ENCODE measurements around the gene KRTAP13-2. TPM values are rescaled to one million over a fixed set of nuclear protein-coding genes. Genes with fewer than 3 reads are reported as not detected.

Gene KRTAP13-2
- polyA plus RNA-seq, 1 donor (not counting 4 experiments of a cell fraction or from before 2014, with no cell fraction given), result not detected

GRCh38 chr21:30355906-30356305 lies 16.2 kb downstream of the KRTAP13-2 start:
- no peaks in the 10 kb centered on the region for H3K9me1 ChIP-seq (ENCODE audit: control insufficient read depth, extremely low read depth, insufficient read depth, low read length)
- H3K4me3 ChIP-seq (ENCODE audit: control insufficient read depth in 2 of 3, extremely low read depth in 1 of 3, insufficient read depth in 2 of 3, low read depth in 1 of 3, low read length in 3 of 3), result no peak overlapping the region
- no peak for FAIRE-seq
- H3K4me1 ChIP-seq (ENCODE audit: control insufficient read depth, extremely low read depth, insufficient read depth, low read length), result no peaks in the 10 kb centered on the region
- H3K27ac ChIP-seq (ENCODE audit: control insufficient read depth, insufficient read depth, low read length), result no peak overlapping the region
- no peaks in the 10 kb centered on the region for H3K36me3 ChIP-seq (ENCODE audit: control insufficient read depth in 2 of 2, extremely low read depth in 1 of 2, insufficient read depth in 2 of 2, low read length in 2 of 2)
- no peaks in the 10 kb centered on the region for H3K79me2 ChIP-seq (ENCODE audit: control insufficient read depth, insufficient read depth, low read length)
- no peaks in the 10 kb centered on the region for H3K9me3 ChIP-seq (ENCODE audit: control insufficient read depth, low read depth, low read length)
- H3K27me3 ChIP-seq (ENCODE audit: control insufficient read depth, extremely low read depth, insufficient read depth, low read length), result no peaks in the 10 kb centered on the region
- TF ChIP-seq CTCF (optimal IDR thresholded peaks at IDR 0.05 in 1 of 3, IDR thresholded peaks at IDR 0.05 in 1 of 3, conservative IDR thresholded peaks at IDR 0.05 in 1 of 3; ENCODE audit: extremely low read depth in 1 of 3, insufficient read depth in 2 of 3, low read length in 3 of 3) (no peak), EZH2 (IDR thresholded peaks at IDR 0.05; ENCODE audit: low read length) (no peak)
- dilution Hi-C loops (cut with MboI; ENCODE audit: extremely low pct_ligation_motif_present, low sequenced_read_pairs), result no loop called here
- no peak for DNase-seq (ENCODE audit: low read depth, low spot score)
- H3K4me2 ChIP-seq (ENCODE audit: control insufficient read depth, extremely low read depth, insufficient read depth, low read depth, low read length), result no peak overlapping the region
- no peak overlapping the region for H3K9ac ChIP-seq (ENCODE audit: control insufficient read depth, extremely low read depth, insufficient read depth, low read length)
- no peaks in the 10 kb centered on the region for H4K20me1 ChIP-seq (ENCODE audit: control insufficient read depth, extremely low read depth, insufficient read depth, low read length)
- no peak overlapping the region for H2AFZ ChIP-seq (ENCODE audit: control insufficient read depth, low read length)

GRCh38 chr21:30354308-30355005 lies 17.6 kb downstream of the KRTAP13-2 start:
- H3K27ac ChIP-seq (ENCODE audit: control insufficient read depth, insufficient read depth, low read length), result no peak overlapping the region
- H4K20me1 ChIP-seq (ENCODE audit: control insufficient read depth, extremely low read depth, insufficient read depth, low read length), result no peaks in the 10 kb centered on the region
- no peak overlapping the region for H2AFZ ChIP-seq (ENCODE audit: control insufficient read depth, low read length)
- H3K4me1 ChIP-seq (ENCODE audit: control insufficient read depth, extremely low read depth, insufficient read depth, low read length), result no peaks in the 10 kb centered on the region
- H3K9me3 ChIP-seq (ENCODE audit: control insufficient read depth, low read depth, low read length), result no peaks in the 10 kb centered on the region
- no peak overlapping the region for H3K9ac ChIP-seq (ENCODE audit: control insufficient read depth, extremely low read depth, insufficient read depth, low read length)
- no peak overlapping the region for H3K4me2 ChIP-seq (ENCODE audit: control insufficient read depth, extremely low read depth, insufficient read depth, low read depth, low read length)
- no peak for DNase-seq (ENCODE audit: low read depth, low spot score)
- no peak for TF ChIP-seq CTCF (optimal IDR thresholded peaks at IDR 0.05 in 1 of 3, IDR thresholded peaks at IDR 0.05 in 1 of 3, conservative IDR thresholded peaks at IDR 0.05 in 1 of 3; ENCODE audit: extremely low read depth in 1 of 3, insufficient read depth in 2 of 3, low read length in 3 of 3)
- TF ChIP-seq EZH2 (IDR thresholded peaks at IDR 0.05; ENCODE audit: low read length), result no peak
- FAIRE-seq, result no peak
- H3K9me1 ChIP-seq (ENCODE audit: control insufficient read depth, extremely low read depth, insufficient read depth, low read length), result no peaks in the 10 kb centered on the region
- H3K27me3 ChIP-seq (ENCODE audit: control insufficient read depth, extremely low read depth, insufficient read depth, low read length), result no peaks in the 10 kb centered on the region
- H3K79me2 ChIP-seq (ENCODE audit: control insufficient read depth, insufficient read depth, low read length), result no peaks in the 10 kb centered on the region
- H3K36me3 ChIP-seq (ENCODE audit: control insufficient read depth in 2 of 2, extremely low read depth in 1 of 2, insufficient read depth in 2 of 2, low read length in 2 of 2), result no peaks in the 10 kb centered on the region
- dilution Hi-C loops (cut with MboI; ENCODE audit: extremely low pct_ligation_motif_present, low sequenced_read_pairs), result no loop called here
- H3K4me3 ChIP-seq (ENCODE audit: control insufficient read depth in 2 of 3, extremely low read depth in 1 of 3, insufficient read depth in 2 of 3, low read depth in 1 of 3, low read length in 3 of 3), result no peak overlapping the region
